SK-N-SH treated with all-trans-retinoic acid at 6 μM for 48 hours (cell line): ENCODE measurements around the gene ACTN4.
A peak's percentile ranks its signal among the peaks of the same experiment; 100 is the strongest.

Experiments
- ATAC-seq: fragments of 200-7000 bp; cut with Tn5 transposase; 3 replicates; pipeline ENCODE4 v1.9.1; 2020; ENCODE audit warnings: mild to moderate bottlenecking, moderate library complexity
- ARNTL ChIP-seq: fragments of 450-650 bp; formaldehyde crosslinking; IDR thresholded peaks from 2 replicates; pipeline ENCODE4 v1.5.0; 2020; ENCODE audit warnings: low read depth, mild to moderate bottlenecking, moderate library complexity, borderline replicate concordance
- CREB5 ChIP-seq: fragments of 250-450 bp; sonication (Bioruptor Pico); IDR thresholded peaks from 2 replicates; pipeline ENCODE4 v1.5.1; 2020; ENCODE audit warnings: low read depth, mild to moderate bottlenecking, moderate library complexity
- CSDC2 ChIP-seq: fragments of 250-450 bp; sonication (Bioruptor Pico); IDR thresholded peaks from 2 replicates; pipeline ENCODE4 v1.5.0; 2020; ENCODE audit warnings: mild to moderate bottlenecking, moderate library complexity
- CSRNP3 ChIP-seq: fragments of 250-450 bp; sonication (Bioruptor Pico); IDR thresholded peaks from 2 replicates; pipeline ENCODE4 v1.5.1; 2021; ENCODE audit warnings: mild to moderate bottlenecking, moderate library complexity
- ISL1 ChIP-seq: fragments of 250-450 bp; sonication (Bioruptor Pico); IDR thresholded peaks from 2 replicates; pipeline ENCODE4 v2.1.2; 2022; ENCODE audit warnings: mild to moderate bottlenecking, moderate library complexity
- OSR1 ChIP-seq: fragments of 250-450 bp; sonication (Bioruptor Pico); IDR thresholded peaks from 2 replicates; pipeline ENCODE4 v1.8.0; 2022; ENCODE audit warnings: moderate library complexity, mild to moderate bottlenecking, inconsistent platforms
- POU6F1 ChIP-seq: fragments of 250-450 bp; sonication (Bioruptor Pico); IDR thresholded peaks from 2 replicates; pipeline ENCODE4 v1.8.0; 2021; ENCODE audit warnings: low read depth, mild to moderate bottlenecking, moderate library complexity, borderline replicate concordance
- PPARA ChIP-seq: fragments of 250-450 bp; sonication (Bioruptor Pico); IDR thresholded peaks from 2 replicates; pipeline ENCODE4 v1.5.0; 2020; ENCODE audit warnings: mild to moderate bottlenecking, borderline replicate concordance
- TOX ChIP-seq: fragments of 250-450 bp; sonication (Bioruptor Pico); IDR thresholded peaks from 2 replicates; pipeline ENCODE4 v1.8.0; 2021; ENCODE audit warnings: mild to moderate bottlenecking, moderate library complexity, borderline replicate concordance
- ZC3H10 ChIP-seq: fragments of 250-450 bp; sonication (Bioruptor Pico); IDR thresholded peaks from 2 replicates; pipeline ENCODE4 v1.5.1; 2021; ENCODE audit warnings: mild to moderate bottlenecking, moderate library complexity
- ZFP3 ChIP-seq: fragments of 250-450 bp; sonication (Bioruptor Pico); IDR thresholded peaks from 2 replicates; pipeline ENCODE4 v1.5.0; 2020; ENCODE audit warnings: mild to moderate bottlenecking, moderate library complexity
- ZFP30 ChIP-seq: fragments of 450-650 bp; formaldehyde crosslinking; IDR thresholded peaks from 2 replicates; pipeline ENCODE4 v1.5.0; 2022; ENCODE audit warnings: mild to moderate bottlenecking, moderate library complexity
- ZNF70 ChIP-seq: fragments of 450-650 bp; formaldehyde crosslinking; IDR thresholded peaks from 2 replicates; pipeline ENCODE4 v1.5.0; 2020; ENCODE audit warnings: mild to moderate bottlenecking, moderate library complexity
- ZNF8 ChIP-seq: fragments of 450-650 bp; formaldehyde crosslinking; IDR thresholded peaks from 2 replicates; pipeline ENCODE4 v1.5.0; 2020; ENCODE audit warnings: mild to moderate bottlenecking, moderate library complexity
- TF ChIP-seq, protein P1 (sequence below): fragments of 250-450 bp; sonication (Bioruptor Pico); IDR thresholded peaks from 2 replicates; pipeline ENCODE4 v1.8.0; 2020; ENCODE audit warnings: mild to moderate bottlenecking, moderate library complexity, borderline replicate concordance
- TF ChIP-seq, protein P2 (sequence below): fragments of 250-450 bp; sonication (Bioruptor Pico); IDR thresholded peaks from 2 replicates; pipeline ENCODE4 v1.5.0; 2020; ENCODE audit warnings: mild to moderate bottlenecking, moderate library complexity

ACTN4 gene

GRCh38 chr19:38653028-38653571 lies 5.7 kb downstream of the ACTN4 start:
- TF ChIP-seq, protein P1, sequence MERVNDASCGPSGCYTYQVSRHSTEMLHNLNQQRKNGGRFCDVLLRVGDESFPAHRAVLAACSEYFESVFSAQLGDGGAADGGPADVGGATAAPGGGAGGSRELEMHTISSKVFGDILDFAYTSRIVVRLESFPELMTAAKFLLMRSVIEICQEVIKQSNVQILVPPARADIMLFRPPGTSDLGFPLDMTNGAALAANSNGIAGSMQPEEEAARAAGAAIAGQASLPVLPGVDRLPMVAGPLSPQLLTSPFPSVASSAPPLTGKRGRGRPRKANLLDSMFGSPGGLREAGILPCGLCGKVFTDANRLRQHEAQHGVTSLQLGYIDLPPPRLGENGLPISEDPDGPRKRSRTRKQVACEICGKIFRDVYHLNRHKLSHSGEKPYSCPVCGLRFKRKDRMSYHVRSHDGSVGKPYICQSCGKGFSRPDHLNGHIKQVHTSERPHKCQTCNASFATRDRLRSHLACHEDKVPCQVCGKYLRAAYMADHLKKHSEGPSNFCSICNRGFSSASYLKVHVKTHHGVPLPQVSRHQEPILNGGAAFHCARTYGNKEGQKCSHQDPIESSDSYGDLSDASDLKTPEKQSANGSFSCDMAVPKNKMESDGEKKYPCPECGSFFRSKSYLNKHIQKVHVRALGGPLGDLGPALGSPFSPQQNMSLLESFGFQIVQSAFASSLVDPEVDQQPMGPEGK: no peak
- no peak for TF ChIP-seq ARNTL (CRISPR knock-in tag)
- peak; percentile 7; the same call in 1 of the 3 replicates for ATAC-seq

DNA sequence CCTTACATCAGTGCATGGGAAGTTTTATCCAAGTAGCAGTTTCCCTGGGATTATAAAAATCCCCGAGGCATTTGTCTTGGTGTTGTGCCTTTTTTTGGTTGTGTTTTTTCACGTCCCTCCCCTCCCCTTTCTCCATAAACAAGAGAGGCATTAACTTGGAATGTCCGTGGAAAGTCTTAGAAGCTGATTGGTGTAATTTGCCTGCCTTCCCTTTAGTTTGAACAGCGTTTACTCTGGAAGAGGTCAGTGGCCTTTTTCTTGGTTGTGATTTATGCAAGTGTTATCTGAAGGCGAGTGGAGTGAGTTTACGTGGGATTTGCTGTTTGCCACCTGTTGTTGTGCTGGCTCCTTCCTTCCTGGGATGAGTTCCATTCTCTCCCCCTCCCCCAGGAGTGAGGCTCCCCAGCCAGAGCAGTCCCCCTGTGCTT lies 7.2 kb downstream of the ACTN4 start:
- TF ChIP-seq ZNF8 (CRISPR knock-in tag) (no peak), ISL1 (CRISPR knock-in tag) (no peak), ZFP3 (CRISPR knock-in tag) (no peak), ARNTL (CRISPR knock-in tag) (no peak), ZFP30 (CRISPR knock-in tag) (no peak), ZNF70 (CRISPR knock-in tag) (no peak), POU6F1 (CRISPR knock-in tag) (no peak), ZC3H10 (CRISPR knock-in tag) (no peak), CSDC2 (CRISPR knock-in tag) (no peak), OSR1 (CRISPR knock-in tag) (no peak), PPARA (CRISPR knock-in tag) (no peak)
- TF ChIP-seq, protein P2, sequence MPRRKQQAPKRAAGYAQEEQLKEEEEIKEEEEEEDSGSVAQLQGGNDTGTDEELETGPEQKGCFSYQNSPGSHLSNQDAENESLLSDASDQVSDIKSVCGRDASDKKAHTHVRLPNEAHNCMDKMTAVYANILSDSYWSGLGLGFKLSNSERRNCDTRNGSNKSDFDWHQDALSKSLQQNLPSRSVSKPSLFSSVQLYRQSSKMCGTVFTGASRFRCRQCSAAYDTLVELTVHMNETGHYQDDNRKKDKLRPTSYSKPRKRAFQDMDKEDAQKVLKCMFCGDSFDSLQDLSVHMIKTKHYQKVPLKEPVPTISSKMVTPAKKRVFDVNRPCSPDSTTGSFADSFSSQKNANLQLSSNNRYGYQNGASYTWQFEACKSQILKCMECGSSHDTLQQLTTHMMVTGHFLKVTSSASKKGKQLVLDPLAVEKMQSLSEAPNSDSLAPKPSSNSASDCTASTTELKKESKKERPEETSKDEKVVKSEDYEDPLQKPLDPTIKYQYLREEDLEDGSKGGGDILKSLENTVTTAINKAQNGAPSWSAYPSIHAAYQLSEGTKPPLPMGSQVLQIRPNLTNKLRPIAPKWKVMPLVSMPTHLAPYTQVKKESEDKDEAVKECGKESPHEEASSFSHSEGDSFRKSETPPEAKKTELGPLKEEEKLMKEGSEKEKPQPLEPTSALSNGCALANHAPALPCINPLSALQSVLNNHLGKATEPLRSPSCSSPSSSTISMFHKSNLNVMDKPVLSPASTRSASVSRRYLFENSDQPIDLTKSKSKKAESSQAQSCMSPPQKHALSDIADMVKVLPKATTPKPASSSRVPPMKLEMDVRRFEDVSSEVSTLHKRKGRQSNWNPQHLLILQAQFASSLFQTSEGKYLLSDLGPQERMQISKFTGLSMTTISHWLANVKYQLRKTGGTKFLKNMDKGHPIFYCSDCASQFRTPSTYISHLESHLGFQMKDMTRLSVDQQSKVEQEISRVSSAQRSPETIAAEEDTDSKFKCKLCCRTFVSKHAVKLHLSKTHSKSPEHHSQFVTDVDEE (CRISPR knock-in tag): no peak
- no peak for ATAC-seq

- TF ChIP-seq ZFP30 (CRISPR knock-in tag) (no peak), TOX (CRISPR knock-in tag) (no peak), ARNTL (CRISPR knock-in tag) (no peak), CSRNP3 (CRISPR knock-in tag) (no peak), CREB5 (CRISPR knock-in tag) (no peak), ISL1 (CRISPR knock-in tag) (no peak)
- TF ChIP-seq, protein P1: no peak
- no peak for ATAC-seq
Observed at GRCh38 chr19:38655148-38655824, 7.8 kb downstream of the ACTN4 start.
